BE2C (cell line): ENCODE data around the gene SLC35E3.
"Not testable (repeated sequence)": the region's sequence is repeated elsewhere in the genome, so short reads cannot be mapped to it uniquely, and the experiment has no call there.

Experiments
- DNase-seq: peaks from one replicate; pipeline ENCODE4 v3.0.0-alpha.2; 2020
- H3K27me3 ChIP-seq: fragments of 250-450 bp; sonication (Bioruptor Pico); 2 replicates; pipeline ENCODE4 v1.5.1; 2020; ENCODE audit warnings: mild to moderate bottlenecking
- H3K36me3 ChIP-seq: fragments of 250-450 bp; sonication (Bioruptor Pico); 2 replicates; pipeline ENCODE4 v1.5.1; 2020; ENCODE audit warnings: mild to moderate bottlenecking
- H3K4me1 ChIP-seq: fragments of 250-450 bp; sonication (Bioruptor Pico); 2 replicates; pipeline ENCODE4 v1.5.1; 2020
- H3K4me3 ChIP-seq: 2 replicates; pipeline ENCODE4 v1.5.1; 2011; ENCODE audit warnings: low read depth, low read length
- H3K9me3 ChIP-seq: fragments of 250-450 bp; sonication (Bioruptor Pico); 2 replicates; pipeline ENCODE4 v1.5.1; 2020
- CTCF ChIP-seq: IDR thresholded peaks from 2 replicates; pipeline ENCODE4 v1.5.1; 2012; ENCODE audit warnings: mild to moderate bottlenecking, low read depth, low read length

The SLC35E3 gene

GRCh38 chr12:68807576-68808387 lies 61.8 kb downstream of the SLC35E3 start, which contains the start of gene MDM2:
TSS of gene MDM2 (plus strand) at chr12:68808177. CDS start at chr12:68808478, 301 bp downstream.
- H3K27me3 ChIP-seq = no peaks in the 10 kb centered on the region
- H3K4me1 ChIP-seq = no peaks in the 10 kb centered on the region
- H3K36me3 ChIP-seq = peaks cover 11% of the 10 kb centered on the region
- peak; percentile 57 for TF ChIP-seq CTCF
- DNase-seq = peak; percentile 96
- H3K4me3 ChIP-seq = peak within 1 kb of the TSS; percentile 96
- H3K9me3 ChIP-seq = no peaks in the 10 kb centered on the region

- Histone ChIP-seq H3K4me3 (peak overlapping the region; percentile 96), H3K4me1 (no peaks in the 10 kb centered on the region), H3K9me3 (no peaks in the 10 kb centered on the region), H3K36me3 (peaks cover 11% of the 10 kb centered on the region), H3K27me3 (no peaks in the 10 kb centered on the region)
- no peak for TF ChIP-seq CTCF
- DNase-seq = peak; percentile 62
Observed at GRCh38 chr12:68808388-68809189, 62.6 kb downstream of the SLC35E3 start.

GRCh38 chr12:68809190-68810026 lies 63.4 kb downstream of the SLC35E3 start:
- no peak for DNase-seq
- Histone ChIP-seq H3K9me3 (no peaks in the 10 kb centered on the region), H3K27me3 (no peaks in the 10 kb centered on the region), H3K4me1 (no peaks in the 10 kb centered on the region), H3K4me3 (peak overlapping the region; percentile 96), H3K36me3 (peaks cover 13% of the 10 kb centered on the region)
- no peak for TF ChIP-seq CTCF

GRCh38 chr12:68810027-68810389 lies 64.0 kb downstream of the SLC35E3 start:
- not testable (repeated sequence) for H3K27me3 ChIP-seq, H3K4me1 ChIP-seq, DNase-seq, H3K4me3 ChIP-seq, H3K9me3 ChIP-seq
- peaks cover 16% of the 10 kb centered on the region for H3K36me3 ChIP-seq

- DNase-seq, H3K9me3 ChIP-seq, H3K4me3 ChIP-seq, H3K4me1 ChIP-seq, H3K27me3 ChIP-seq: not testable (repeated sequence)
- peaks cover 24% of the 10 kb centered on the region for H3K36me3 ChIP-seq
Observed at GRCh38 chr12:68811573-68811972, 65.6 kb downstream of the SLC35E3 start.

GRCh38 chr12:68812553-68813241 lies 66.7 kb downstream of the SLC35E3 start:
- Histone ChIP-seq H3K4me1 (no peaks in the 10 kb centered on the region), H3K27me3 (no peaks in the 10 kb centered on the region), H3K9me3 (no peaks in the 10 kb centered on the region), H3K36me3 (peaks cover 32% of the 10 kb centered on the region), H3K4me3 (no peak overlapping the region)
- no peak for DNase-seq
- no peak for TF ChIP-seq CTCF
